ENCODE data around the gene CXADR.

Gene CXADR

DNA sequence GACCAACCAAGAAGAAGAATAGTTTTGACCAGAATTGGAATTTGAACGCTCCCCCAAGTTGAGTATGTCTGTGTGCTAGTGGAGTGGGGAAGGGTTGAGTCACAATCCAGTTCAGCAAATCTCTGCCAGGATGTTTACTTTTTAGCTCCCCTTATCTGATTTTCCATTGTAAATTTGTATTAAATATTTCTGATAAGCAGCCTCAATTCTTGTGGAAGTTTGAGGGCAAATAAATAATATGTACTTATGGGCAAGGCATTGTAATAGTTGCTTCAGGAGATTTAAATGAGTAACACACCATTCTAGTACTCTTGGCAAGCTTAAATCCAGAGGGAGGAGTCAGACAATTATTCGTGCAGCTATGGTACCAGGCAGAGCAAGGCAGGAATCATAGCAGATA is 14.4 kb downstream of the CXADR start:
- no peak overlapping the region for H3K4me2 ChIP-seq (ENCODE audit: insufficient read depth, low read length)

DNA sequence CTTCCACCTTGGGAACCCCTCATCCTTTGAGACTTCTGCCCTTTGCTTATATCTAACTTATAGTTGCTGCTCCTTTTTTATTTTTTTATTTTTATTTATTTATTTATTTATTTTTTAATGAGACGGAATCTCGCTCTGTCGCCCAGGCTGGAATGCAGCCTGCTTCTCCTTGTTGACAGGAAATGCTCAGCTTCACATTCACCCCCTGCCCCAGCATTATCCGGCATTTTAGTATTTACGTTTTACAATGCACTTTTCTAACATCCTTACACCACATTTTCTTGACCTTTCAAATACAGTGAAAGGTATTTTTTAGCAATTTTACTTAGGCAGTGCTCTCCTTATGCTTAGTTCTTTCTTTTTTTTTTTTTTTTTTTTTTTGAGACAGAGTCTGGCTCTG is 14.9 kb downstream of the CXADR start:
- no peak for TF ChIP-seq CTCF (IDR thresholded peaks at IDR 0.05; ENCODE audit: borderline replicate concordance, extremely low read depth, low read length, poor library complexity, severe bottlenecking)
- TF ChIP-seq EZH2 (IDR thresholded peaks at IDR 0.05; ENCODE audit: borderline replicate concordance, low read depth, low read length, severe bottlenecking) = no peak
- H3K27ac ChIP-seq (ENCODE audit: low read length) = no peak overlapping the region

More for the DNA sequence above, 14.4 kb downstream of the CXADR start:
- H3K4me3 ChIP-seq (ENCODE audit: low read depth in 1 of 2, low read length in 2 of 2) = no peak overlapping the region
- DNase-seq (no peak), ATAC-seq (ENCODE audit: insufficient read depth, low read depth) (no peak)
- no peaks in the 10 kb centered on the region for H3K36me3 ChIP-seq (ENCODE audit: insufficient read depth, low read length)
- H3K79me2 ChIP-seq (ENCODE audit: insufficient read depth, low read length) = no peaks in the 10 kb centered on the region
- no peaks in the 10 kb centered on the region for H3K9me3 ChIP-seq (ENCODE audit: insufficient read depth, low read length, severe bottlenecking)
- no peaks in the 10 kb centered on the region for H4K20me1 ChIP-seq (ENCODE audit: insufficient read depth, low read length)
- H3K4me1 ChIP-seq (ENCODE audit: insufficient read depth, low read length) = no peaks in the 10 kb centered on the region
- H3K9ac ChIP-seq (ENCODE audit: low read depth, low read length) = no peak overlapping the region
- H2AFZ ChIP-seq (ENCODE audit: low read depth, low read length) = no peak overlapping the region
- TF ChIP-seq EZH2 (IDR thresholded peaks at IDR 0.05; ENCODE audit: borderline replicate concordance, low read depth, low read length, severe bottlenecking) (no peak), CTCF (IDR thresholded peaks at IDR 0.05; ENCODE audit: borderline replicate concordance, extremely low read depth, low read length, poor library complexity, severe bottlenecking) (no peak)
- H3K27ac ChIP-seq (ENCODE audit: low read length) = no peak overlapping the region
- no peaks in the 10 kb centered on the region for H3K27me3 ChIP-seq (ENCODE audit: insufficient read depth, low read length, poor library complexity)

GRCh38 chr21:17529648-17530047 is 16.8 kb downstream of the CXADR start:
- Histone ChIP-seq H3K79me2 (ENCODE audit: insufficient read depth, low read length) (no peaks in the 10 kb centered on the region), H3K4me2 (ENCODE audit: insufficient read depth, low read length) (no peak overlapping the region), H3K4me3 (ENCODE audit: low read depth in 1 of 2, low read length in 2 of 2) (no peak overlapping the region), H3K36me3 (ENCODE audit: insufficient read depth, low read length) (no peaks in the 10 kb centered on the region), H2AFZ (ENCODE audit: low read depth, low read length) (no peak overlapping the region), H4K20me1 (ENCODE audit: insufficient read depth, low read length) (no peaks in the 10 kb centered on the region), H3K27ac (ENCODE audit: low read length) (no peak overlapping the region), H3K4me1 (ENCODE audit: insufficient read depth, low read length) (no peaks in the 10 kb centered on the region), H3K9ac (ENCODE audit: low read depth, low read length) (no peak overlapping the region), H3K9me3 (ENCODE audit: insufficient read depth, low read length, severe bottlenecking) (no peaks in the 10 kb centered on the region), H3K27me3 (ENCODE audit: insufficient read depth, low read length, poor library complexity) (no peaks in the 10 kb centered on the region)
- DNase-seq (no peak), ATAC-seq (ENCODE audit: insufficient read depth, low read depth) (no peak)
- no peak for TF ChIP-seq CTCF (IDR thresholded peaks at IDR 0.05; ENCODE audit: borderline replicate concordance, extremely low read depth, low read length, poor library complexity, severe bottlenecking)
- TF ChIP-seq EZH2 (IDR thresholded peaks at IDR 0.05; ENCODE audit: borderline replicate concordance, low read depth, low read length, severe bottlenecking) = no peak

More for the DNA sequence above, 14.9 kb downstream of the CXADR start:
- Histone ChIP-seq H3K4me2 (ENCODE audit: insufficient read depth, low read length) (no peak overlapping the region), H3K79me2 (ENCODE audit: insufficient read depth, low read length) (no peaks in the 10 kb centered on the region), H3K9ac (ENCODE audit: low read depth, low read length) (no peak overlapping the region), H4K20me1 (ENCODE audit: insufficient read depth, low read length) (no peaks in the 10 kb centered on the region), H3K27me3 (ENCODE audit: insufficient read depth, low read length, poor library complexity) (no peaks in the 10 kb centered on the region), H3K9me3 (ENCODE audit: insufficient read depth, low read length, severe bottlenecking) (no peaks in the 10 kb centered on the region), H3K4me1 (ENCODE audit: insufficient read depth, low read length) (no peaks in the 10 kb centered on the region), H3K36me3 (ENCODE audit: insufficient read depth, low read length) (no peaks in the 10 kb centered on the region), H2AFZ (ENCODE audit: low read depth, low read length) (no peak overlapping the region), H3K4me3 (ENCODE audit: low read depth in 1 of 2, low read length in 2 of 2) (no peak overlapping the region)
- no peak for ATAC-seq (ENCODE audit: insufficient read depth, low read depth)
- no peak for DNase-seq

- ATAC-seq (ENCODE audit: insufficient read depth, low read depth) = no peak
- Histone ChIP-seq H3K79me2 (ENCODE audit: insufficient read depth, low read length) (no peaks in the 10 kb centered on the region), H3K9me3 (ENCODE audit: insufficient read depth, low read length, severe bottlenecking) (no peaks in the 10 kb centered on the region)
These were observed 19.4 kb downstream of the CXADR start for GRCh38 chr21:17532292-17532691.

More at GRCh38 chr21:17532292-17532691, 19.4 kb downstream of the CXADR start:
- no peak overlapping the region for H2AFZ ChIP-seq (ENCODE audit: low read depth, low read length)
- no peak overlapping the region for H3K27ac ChIP-seq (ENCODE audit: low read length)
- no peak for TF ChIP-seq CTCF (IDR thresholded peaks at IDR 0.05; ENCODE audit: borderline replicate concordance, extremely low read depth, low read length, poor library complexity, severe bottlenecking)
- no peak for TF ChIP-seq EZH2 (IDR thresholded peaks at IDR 0.05; ENCODE audit: borderline replicate concordance, low read depth, low read length, severe bottlenecking)
- H3K9ac ChIP-seq (ENCODE audit: low read depth, low read length) = no peak overlapping the region
- no peaks in the 10 kb centered on the region for H3K36me3 ChIP-seq (ENCODE audit: insufficient read depth, low read length)
- H3K4me2 ChIP-seq (ENCODE audit: insufficient read depth, low read length) = no peak overlapping the region
- H3K27me3 ChIP-seq (ENCODE audit: insufficient read depth, low read length, poor library complexity) = no peaks in the 10 kb centered on the region
- H3K4me1 ChIP-seq (ENCODE audit: insufficient read depth, low read length) = no peaks in the 10 kb centered on the region
- H4K20me1 ChIP-seq (ENCODE audit: insufficient read depth, low read length) = no peaks in the 10 kb centered on the region
- no peak for DNase-seq
- no peak overlapping the region for H3K4me3 ChIP-seq (ENCODE audit: low read depth in 1 of 2, low read length in 2 of 2)
